HEK293T (cell line): ENCODE results near the gene MYO19.

Experiments used
- CTCF ChIA-PET: fragments of 350-600 bp; formaldehyde crosslinking; extraction: SDS; loops from one replicate; lab custom pipeline; 2021; ENCODE audit warnings: antibody characterized with exemption, inconsistent platforms; lab: Yijun Ruan, JAX
- POLR2A ChIA-PET: fragments of 350-600 bp; formaldehyde crosslinking; extraction: SDS; loops from one replicate; lab custom pipeline; 2020; ENCODE audit warnings: antibody characterized with exemption, inconsistent platforms; lab: Yijun Ruan, JAX
- DNase-seq: peaks from one replicate; pipeline ENCODE4 v3.0.0; 2012; ENCODE audit warnings: mixed read lengths; ENCODE audit errors: extremely low spot score
- ARNT ChIP-seq: fragments of 450-650 bp; IDR thresholded peaks from 2 replicates; pipeline ENCODE4 v1.6.1; 2017; ENCODE audit warnings: mild to moderate bottlenecking
- BHLHE40 ChIP-seq: fragments of 450-650 bp; IDR thresholded peaks from 2 replicates; pipeline ENCODE4 v1.6.1; 2016; ENCODE audit warnings: mild to moderate bottlenecking, moderate library complexity, borderline replicate concordance
- CTBP1 ChIP-seq: fragments of 450-650 bp; IDR thresholded peaks from 2 replicates; pipeline ENCODE4 v1.6.1; 2016; ENCODE audit warnings: borderline replicate concordance
- ELF4 ChIP-seq: fragments of 450-650 bp; IDR thresholded peaks from 2 replicates; pipeline ENCODE4 v1.6.1; 2017; ENCODE audit warnings: antibody characterized with exemption
- FOXA1 ChIP-seq: fragments of 450-650 bp; IDR thresholded peaks from 2 replicates; pipeline ENCODE4 v1.6.1; 2016; ENCODE audit warnings: mild to moderate bottlenecking
- FOXK2 ChIP-seq: fragments of 450-650 bp; IDR thresholded peaks from 2 replicates; pipeline ENCODE4 v1.6.1; 2016; ENCODE audit warnings: mild to moderate bottlenecking
- FOXM1 ChIP-seq: fragments of 450-650 bp; IDR thresholded peaks from 2 replicates; pipeline ENCODE4 v1.6.1; 2017; ENCODE audit warnings: mild to moderate bottlenecking, borderline replicate concordance
- HDGF ChIP-seq: fragments of 450-650 bp; IDR thresholded peaks from 2 replicates; pipeline ENCODE4 v1.6.1; 2017; ENCODE audit warnings: antibody characterized with exemption, borderline replicate concordance
- L3MBTL2 ChIP-seq: fragments of 450-650 bp; conservative IDR thresholded peaks from 2 replicates; pipeline ENCODE4 v1.6.1; 2016; ENCODE audit warnings: mild to moderate bottlenecking
- LEF1 ChIP-seq: fragments of 450-650 bp; IDR thresholded peaks from 2 replicates; pipeline ENCODE4 v1.6.1; 2017; ENCODE audit warnings: mild to moderate bottlenecking, borderline replicate concordance
- NFRKB ChIP-seq: fragments of 450-650 bp; IDR thresholded peaks from 2 replicates; pipeline ENCODE4 v1.6.1; 2016; ENCODE audit warnings: mild to moderate bottlenecking, moderate library complexity
- SP1 ChIP-seq: fragments of 450-650 bp; IDR thresholded peaks from 2 replicates; pipeline ENCODE4 v1.6.1; 2017
- SUZ12 ChIP-seq: fragments of 450-650 bp; IDR thresholded peaks from 2 replicates; pipeline ENCODE4 v1.6.1; 2016; ENCODE audit warnings: mild to moderate bottlenecking
- TARDBP ChIP-seq: fragments of 450-650 bp; IDR thresholded peaks from 2 replicates; pipeline ENCODE4 v1.6.1; 2016
- ZNF384 ChIP-seq: fragments of 450-650 bp; IDR thresholded peaks from 2 replicates; pipeline ENCODE4 v1.6.1; 2016
- TF ChIP-seq, protein P1 (sequence below): fragments of 450-650 bp; IDR thresholded peaks from 2 replicates; pipeline ENCODE4 v1.6.1; 2016

The MYO19 gene, protein sequence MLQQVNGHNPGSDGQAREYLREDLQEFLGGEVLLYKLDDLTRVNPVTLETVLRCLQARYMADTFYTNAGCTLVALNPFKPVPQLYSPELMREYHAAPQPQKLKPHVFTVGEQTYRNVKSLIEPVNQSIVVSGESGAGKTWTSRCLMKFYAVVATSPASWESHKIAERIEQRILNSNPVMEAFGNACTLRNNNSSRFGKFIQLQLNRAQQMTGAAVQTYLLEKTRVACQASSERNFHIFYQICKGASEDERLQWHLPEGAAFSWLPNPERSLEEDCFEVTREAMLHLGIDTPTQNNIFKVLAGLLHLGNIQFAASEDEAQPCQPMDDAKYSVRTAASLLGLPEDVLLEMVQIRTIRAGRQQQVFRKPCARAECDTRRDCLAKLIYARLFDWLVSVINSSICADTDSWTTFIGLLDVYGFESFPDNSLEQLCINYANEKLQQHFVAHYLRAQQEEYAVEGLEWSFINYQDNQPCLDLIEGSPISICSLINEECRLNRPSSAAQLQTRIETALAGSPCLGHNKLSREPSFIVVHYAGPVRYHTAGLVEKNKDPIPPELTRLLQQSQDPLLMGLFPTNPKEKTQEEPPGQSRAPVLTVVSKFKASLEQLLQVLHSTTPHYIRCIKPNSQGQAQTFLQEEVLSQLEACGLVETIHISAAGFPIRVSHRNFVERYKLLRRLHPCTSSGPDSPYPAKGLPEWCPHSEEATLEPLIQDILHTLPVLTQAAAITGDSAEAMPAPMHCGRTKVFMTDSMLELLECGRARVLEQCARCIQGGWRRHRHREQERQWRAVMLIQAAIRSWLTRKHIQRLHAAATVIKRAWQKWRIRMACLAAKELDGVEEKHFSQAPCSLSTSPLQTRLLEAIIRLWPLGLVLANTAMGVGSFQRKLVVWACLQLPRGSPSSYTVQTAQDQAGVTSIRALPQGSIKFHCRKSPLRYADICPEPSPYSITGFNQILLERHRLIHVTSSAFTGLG

DNA sequence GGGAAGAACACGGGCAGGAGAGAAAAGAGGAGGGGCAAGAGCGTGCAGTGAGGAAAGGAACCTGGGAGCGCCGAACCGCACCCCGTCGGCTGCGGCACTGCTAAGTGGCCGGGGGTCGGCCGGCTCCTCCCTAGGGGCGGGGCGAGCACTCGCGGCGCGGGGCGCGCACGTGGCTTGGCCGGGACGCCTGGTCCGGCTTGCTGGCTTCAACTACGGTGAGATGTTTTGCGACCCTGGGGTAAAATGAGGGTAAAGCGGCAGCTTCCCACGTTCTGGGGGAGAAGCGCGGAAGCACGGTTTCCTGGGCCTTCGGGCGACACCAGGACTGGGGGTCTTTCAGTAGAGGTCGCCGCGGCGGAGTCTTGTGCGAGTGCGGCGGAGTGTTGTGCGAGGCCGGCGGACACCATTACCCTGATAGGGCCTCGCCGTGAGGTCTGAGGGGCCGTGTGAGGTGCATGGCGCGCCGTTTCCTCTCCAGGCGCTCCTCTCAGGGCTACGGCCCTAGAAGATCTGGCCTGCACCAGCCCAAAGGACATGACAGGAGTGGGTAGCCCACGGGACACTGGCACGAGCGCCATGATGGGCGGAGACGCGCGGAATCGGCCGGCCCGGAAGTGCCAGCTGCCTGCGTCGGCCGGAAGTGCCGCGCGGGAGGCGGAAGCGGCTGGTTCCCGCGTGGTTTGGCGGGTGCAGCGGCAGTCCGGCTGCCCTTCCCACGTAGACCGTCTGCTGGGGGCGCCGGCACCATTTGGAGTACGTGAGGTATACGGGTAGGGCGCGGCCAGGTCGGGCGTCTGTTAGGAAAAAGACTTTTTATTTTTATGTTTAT lies at the start of gene MYO19, which contains the start of gene PIGW:
Gene MYO19 (minus strand): TSS at position 29 of the 829 bp plus-strand sequence. CDS start 2,330 bp downstream, outside the sequence.
Gene PIGW (plus strand): TSS at position 148 of the 829 bp plus-strand sequence. CDS start 2,115 bp downstream, outside the sequence.
- ChIA-PET POLR2A (interaction anchor here (0.6 to 6.0 kb wide), 20 partner anchors 9 to 1162 kb away, joined by 3 to 88 read pairs (median 4); partner anchors contain the start of genes GGNBP2, MRM1, SLFN11 and ZNHIT3), CTCF (interaction anchor here (0.6 to 1.5 kb wide), 4 partner anchors 9 to 50 kb away, joined by 3 to 7 read pairs (median 3); partner anchors contain the start of gene GGNBP2)
- TF ChIP-seq ELF4 (peak; percentile 97), L3MBTL2 (peak; percentile 87), SP1 (no peak), TARDBP (peak; percentile 73), NFRKB (peak; percentile 67), HDGF (no peak)
- DNase-seq = peak; percentile 83

DNA sequence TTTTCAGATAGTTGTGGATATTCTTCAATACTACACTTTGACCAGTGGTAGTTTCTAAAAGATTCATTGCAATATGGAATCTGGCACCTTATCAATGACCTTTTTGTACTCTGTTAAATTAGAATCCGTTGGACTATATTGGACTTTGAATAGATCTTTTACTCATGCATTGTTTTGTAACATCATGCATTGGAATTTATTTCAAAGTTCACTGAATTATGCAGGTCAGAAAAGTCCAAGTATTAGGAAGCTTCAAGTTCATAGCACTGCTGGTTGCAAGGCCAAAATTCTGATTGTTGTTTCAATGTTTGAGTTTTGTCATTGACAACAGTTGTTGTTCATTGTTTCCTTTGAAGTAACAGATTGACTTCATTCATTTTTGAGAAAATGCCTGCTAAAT lies 49.1 kb upstream of the MYO19 start:
- no peak for TF ChIP-seq LEF1
- no peak for TF ChIP-seq FOXA1
- TF ChIP-seq, protein P1, sequence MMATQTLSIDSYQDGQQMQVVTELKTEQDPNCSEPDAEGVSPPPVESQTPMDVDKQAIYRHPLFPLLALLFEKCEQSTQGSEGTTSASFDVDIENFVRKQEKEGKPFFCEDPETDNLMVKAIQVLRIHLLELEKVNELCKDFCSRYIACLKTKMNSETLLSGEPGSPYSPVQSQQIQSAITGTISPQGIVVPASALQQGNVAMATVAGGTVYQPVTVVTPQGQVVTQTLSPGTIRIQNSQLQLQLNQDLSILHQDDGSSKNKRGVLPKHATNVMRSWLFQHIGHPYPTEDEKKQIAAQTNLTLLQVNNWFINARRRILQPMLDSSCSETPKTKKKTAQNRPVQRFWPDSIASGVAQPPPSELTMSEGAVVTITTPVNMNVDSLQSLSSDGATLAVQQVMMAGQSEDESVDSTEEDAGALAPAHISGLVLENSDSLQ = no peak
- no peak for TF ChIP-seq TARDBP
- TF ChIP-seq FOXK2 = no peak
- no peak for TF ChIP-seq FOXM1
- TF ChIP-seq L3MBTL2 = no peak
- no peak for TF ChIP-seq SUZ12
- no peak for TF ChIP-seq ARNT
- TF ChIP-seq NFRKB = no peak
- TF ChIP-seq HDGF = no peak
- POLR2A ChIA-PET = no interaction called here
- DNase-seq = no peak
- CTCF ChIA-PET = no interaction called here

DNA sequence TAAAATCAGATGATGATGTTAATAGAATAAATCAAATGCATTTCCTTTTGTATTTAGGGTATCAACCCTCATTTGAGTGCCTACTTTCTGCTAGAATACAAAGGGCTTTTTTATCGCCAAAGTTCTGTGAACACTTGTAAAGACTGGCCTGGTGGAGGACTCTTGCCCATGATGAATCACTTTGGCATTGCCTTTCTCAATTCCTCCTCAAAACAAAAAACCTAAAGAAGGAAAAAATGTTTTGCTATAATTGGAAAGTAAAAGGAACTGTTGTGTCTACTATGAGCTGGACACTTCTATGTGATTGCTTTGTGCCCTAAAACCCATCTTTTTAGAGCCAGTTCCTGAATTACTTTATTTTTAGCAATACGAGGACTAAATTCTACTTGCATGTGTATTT lies 44.0 kb upstream of the MYO19 start:
- POLR2A ChIA-PET = interaction anchor here (0.7 kb wide), 1 partner anchor 24 kb away, joined by 3 read pairs; no protein-coding TSS in a partner anchor
- no peak for DNase-seq
- CTCF ChIA-PET = no interaction called here
- TF ChIP-seq SP1 (no peak), TARDBP (no peak), ELF4 (no peak), FOXA1 (no peak), FOXM1 (no peak), SUZ12 (no peak), L3MBTL2 (no peak), ZNF384 (no peak), FOXK2 (no peak), HDGF (no peak), LEF1 (no peak)

DNA sequence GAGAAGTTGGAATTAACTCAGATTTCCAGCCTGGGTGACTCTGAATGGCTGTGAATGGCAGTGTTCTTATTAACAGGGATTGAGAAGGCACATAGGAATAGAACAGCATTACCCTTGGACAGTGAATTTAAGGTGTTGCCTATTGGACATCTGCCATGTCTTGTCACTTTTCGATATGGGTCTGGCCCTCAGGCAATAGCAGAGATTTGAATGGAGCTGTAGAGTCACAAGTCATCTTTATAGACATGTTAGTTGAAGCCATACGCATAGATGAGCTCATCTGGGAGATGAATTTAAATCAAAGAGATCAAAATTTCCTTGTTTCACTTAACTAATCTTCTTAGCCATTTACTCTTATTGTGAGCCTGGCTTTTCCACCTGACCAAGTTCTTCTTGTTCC lies 42.1 kb upstream of the MYO19 start:
- TF ChIP-seq CTBP1 (no peak), FOXK2 (no peak), ZNF384 (no peak), BHLHE40 (no peak), HDGF (no peak), FOXA1 (no peak), L3MBTL2 (no peak), ARNT (no peak), SP1 (no peak), NFRKB (no peak), SUZ12 (no peak), LEF1 (no peak), ELF4 (no peak), FOXM1 (no peak), TARDBP (no peak)
- TF ChIP-seq, protein P1 = no peak
- DNase-seq = no peak
- POLR2A ChIA-PET = no interaction called here
- CTCF ChIA-PET = no interaction called here

DNA sequence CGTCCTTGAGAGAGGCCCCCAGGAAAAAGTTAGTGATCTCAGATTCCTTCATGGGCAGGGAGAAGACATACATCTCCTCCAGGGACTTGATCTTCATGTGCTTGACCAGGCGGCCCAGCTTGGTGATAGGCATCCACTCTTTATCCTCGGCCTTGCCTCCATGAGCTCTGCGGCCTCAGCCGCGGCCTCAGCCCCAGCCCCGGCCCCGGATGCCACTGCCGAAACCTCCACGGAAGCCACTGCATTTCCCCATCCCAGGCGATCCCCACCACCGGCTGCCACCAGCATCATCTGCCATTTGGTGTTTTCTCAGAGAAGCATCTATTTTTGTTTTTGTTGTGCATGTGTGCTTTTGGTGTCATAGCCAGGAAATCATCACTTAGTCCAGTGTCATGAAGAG lies 40.4 kb upstream of the MYO19 start:
- no peak for TF ChIP-seq SP1
- CTCF ChIA-PET = no interaction called here
- DNase-seq = no peak
- POLR2A ChIA-PET = no interaction called here

DNA sequence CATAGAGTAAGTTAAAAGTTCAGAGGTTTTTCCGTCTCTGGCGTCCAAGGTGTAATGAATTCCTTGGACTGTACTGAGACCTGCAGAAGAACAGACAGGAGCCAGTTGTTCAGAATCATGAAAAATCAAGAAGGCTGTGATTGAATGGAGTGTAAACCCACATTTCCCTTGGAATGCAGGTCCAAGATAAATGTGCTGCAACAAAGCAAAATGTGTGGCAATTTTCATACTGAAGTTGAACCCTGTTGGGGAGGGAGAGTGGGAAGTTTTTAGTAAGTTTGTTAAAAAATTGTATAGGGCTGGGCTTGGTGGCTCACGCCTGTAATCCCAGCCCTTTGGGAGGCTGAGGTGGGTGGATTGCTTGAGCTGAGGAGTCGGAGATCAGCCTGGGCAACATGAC lies 31.4 kb upstream of the MYO19 start:
- CTCF ChIA-PET = interaction anchor here (0.6 kb wide), 1 partner anchor 24 kb away, joined by 3 read pairs; no protein-coding TSS in a partner anchor
- TF ChIP-seq TARDBP (no peak), ELF4 (no peak)
- TF ChIP-seq, protein P1 = no peak
- POLR2A ChIA-PET = interaction anchor here (1.8 kb wide), 1 partner anchor 35 kb away, joined by 7 read pairs; the partner anchor contains the start of gene MRM1
- DNase-seq = no peak
